Erythroblast (primary cell): ENCODE results near the gene ZNF217.

ENCODE experiments used
- GATA1 ChIP-seq: IDR thresholded peaks from 2 replicates; pipeline ENCODE4 v1.6.1; 2011; ENCODE audit warnings: low read depth, mild to moderate bottlenecking, control low read depth, low read length, moderate library complexity
- POLR2A ChIP-seq: IDR thresholded peaks from 2 replicates; pipeline ENCODE4 v1.6.1; 2011; ENCODE audit warnings: mild to moderate bottlenecking, low read length

GRCh38 chr20:53580376-53581111, 13.1 kb downstream of the ZNF217 start:
- TF ChIP-seq POLR2A, result no peak
- no peak for TF ChIP-seq GATA1
